Measurements from ENCODE around the gene GORASP2. TPM values are rescaled to one million over a fixed set of nuclear protein-coding genes. Genes with fewer than 3 reads are reported as not detected.
"Not testable (repeated sequence)": the region's sequence is repeated elsewhere in the genome, so short reads cannot be mapped to it uniquely, and the experiment has no call there.

Gene GORASP2
- total RNA-seq (2014; rRNA removed; shearing (Covaris generic)): 41.4 and 49.5 TPM in 2 replicates

DNA sequence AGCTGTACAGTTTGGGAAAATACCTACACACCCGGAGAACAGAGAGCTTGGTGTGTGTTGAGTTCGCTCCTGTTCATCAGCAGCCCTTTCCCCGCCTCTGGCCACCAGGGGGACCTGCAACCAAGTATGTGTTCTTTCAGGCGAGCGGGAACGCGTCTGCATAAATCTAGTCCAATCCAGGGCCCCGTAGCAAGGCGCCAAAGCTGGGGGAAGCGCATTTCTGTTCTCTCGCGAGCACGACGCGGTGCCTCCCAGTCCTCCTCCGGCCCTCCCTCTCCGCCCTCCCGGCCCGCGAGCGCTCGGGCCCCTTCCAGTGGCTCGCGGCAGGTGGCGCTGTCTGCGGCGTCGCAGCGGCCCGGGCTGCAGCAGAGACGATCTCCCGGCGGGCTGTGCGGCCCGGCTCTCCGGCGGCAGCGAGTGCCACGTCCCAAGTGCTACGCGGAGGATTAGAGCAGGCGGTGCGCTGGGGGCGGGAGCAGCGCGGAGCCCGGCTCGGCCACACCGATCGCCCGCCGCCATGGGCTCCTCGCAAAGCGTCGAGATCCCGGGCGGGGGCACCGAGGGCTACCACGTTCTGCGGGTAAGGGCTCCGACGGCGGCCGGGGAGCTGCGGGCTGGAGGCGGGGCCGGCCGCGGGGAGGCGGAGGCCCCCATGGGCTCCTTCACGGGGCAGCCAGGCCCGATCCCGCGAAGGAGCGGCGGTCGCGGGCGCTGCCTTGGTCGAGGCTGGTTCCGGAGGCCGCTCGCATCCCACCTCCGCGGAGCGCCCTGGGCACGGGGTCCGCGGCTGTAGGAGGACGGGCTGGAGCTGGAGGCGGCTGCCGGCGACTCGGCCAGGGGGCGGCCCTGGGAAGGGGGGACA, at the start of gene GORASP2:
Gene GORASP2 (plus strand): TSS at position 430 of the 862 bp plus-strand sequence. CDS start 88 bp downstream, at position 518.
- DNase-seq (ENCODE audit: low read depth): peak; percentile 100

DNA sequence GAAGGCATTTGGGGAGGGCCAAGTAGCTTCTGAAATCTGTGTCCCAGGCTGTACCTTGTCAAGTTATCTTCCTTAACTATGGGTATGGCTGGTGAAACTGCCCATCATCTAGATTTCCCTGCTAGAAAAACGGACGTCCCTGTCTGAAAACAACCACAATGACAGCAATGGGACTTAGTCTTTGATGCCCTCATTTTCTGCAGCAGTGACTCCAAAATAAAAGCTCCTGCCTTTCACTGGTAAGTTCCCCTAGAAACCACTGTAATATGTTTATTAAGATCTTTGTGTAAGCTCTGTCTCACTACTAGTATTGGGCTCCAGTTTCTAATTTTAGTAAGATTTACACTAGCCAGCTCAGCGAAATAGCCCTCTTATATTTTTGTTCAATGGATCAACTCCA, 47.2 kb upstream of the GORASP2 start:
- no peak for DNase-seq (ENCODE audit: low read depth)

- no peak for DNase-seq (ENCODE audit: low read depth)
These were observed 46.3 kb upstream of the GORASP2 start for GRCh38 chr2:170882758-170883157.

DNA sequence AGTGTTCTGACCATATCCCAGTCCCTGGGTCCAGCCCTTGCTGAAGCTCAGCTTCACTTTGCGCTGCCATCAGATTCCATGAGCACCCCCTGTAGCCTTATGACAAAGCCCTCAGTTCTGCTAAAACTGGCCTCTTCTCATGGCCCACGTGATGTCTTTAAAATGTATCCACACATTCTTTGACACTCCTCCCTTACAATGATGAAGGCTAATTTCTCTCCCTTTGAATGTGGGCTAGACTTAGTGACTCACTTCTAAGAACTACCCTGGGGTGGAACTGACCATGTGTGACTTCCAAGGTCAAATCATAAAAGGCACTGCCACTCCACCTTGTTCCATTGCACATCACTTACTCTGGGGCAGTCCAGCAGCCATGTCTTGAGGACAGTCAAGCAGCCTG, 45.4 kb upstream of the GORASP2 start:
- DNase-seq (ENCODE audit: low read depth): peak; percentile 63

DNA sequence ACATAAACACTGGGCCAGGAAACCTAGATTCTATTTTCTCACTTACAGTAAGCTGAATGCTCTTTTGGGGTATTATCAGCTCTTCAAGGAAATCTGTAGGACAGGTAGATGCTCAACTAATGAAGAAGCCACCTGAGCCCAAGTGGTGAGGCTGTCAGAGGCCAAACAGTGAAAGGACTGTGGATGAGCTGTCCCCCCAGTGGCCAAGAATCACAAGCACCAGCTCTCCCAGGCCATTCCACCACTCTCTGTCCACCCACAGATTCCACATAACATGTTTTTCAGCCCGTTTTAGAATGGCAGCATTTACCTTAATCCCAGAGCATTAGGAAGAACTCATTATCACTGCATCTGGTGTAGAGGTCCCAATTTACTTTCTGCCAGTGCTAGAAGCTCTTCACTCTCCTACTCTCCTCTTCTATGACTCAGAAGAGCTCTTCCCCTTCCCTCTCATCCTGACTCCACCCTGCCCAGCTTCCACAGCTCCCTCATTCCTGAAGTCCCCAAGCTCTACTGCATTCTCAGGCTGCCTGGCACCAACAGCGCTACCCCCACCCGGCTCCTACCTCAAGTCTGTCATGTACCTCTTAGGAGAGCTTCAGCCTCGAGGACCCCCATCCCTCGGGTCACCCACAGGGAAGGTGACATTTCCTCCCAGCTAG, 43.8 kb upstream of the GORASP2 start:
- DNase-seq (ENCODE audit: low read depth): peak; percentile 48

GRCh38 chr2:170886386-170886785, 42.7 kb upstream of the GORASP2 start:
- DNase-seq (ENCODE audit: low read depth): peak; percentile 92

DNA sequence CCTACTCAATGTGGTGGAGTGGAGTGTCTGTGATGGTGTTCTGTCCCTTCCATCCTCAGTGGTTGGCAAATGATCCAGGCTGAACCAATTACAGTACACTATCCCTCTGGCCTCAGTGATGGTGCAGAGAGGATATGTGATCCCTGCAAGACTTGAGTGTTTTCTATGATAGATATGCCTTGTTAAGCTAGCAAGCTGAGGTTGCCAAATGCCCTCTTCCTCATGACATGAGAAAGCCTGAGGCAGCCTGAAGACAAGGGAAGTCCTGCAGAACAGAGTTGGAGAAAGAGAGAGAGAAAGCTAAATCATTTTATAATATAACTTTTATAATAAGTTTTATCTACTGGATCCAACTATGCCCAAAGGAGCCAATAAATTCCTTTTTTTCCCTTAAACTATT, 41.6 kb upstream of the GORASP2 start:
- peak; percentile 12 for DNase-seq (ENCODE audit: low read depth)

DNA sequence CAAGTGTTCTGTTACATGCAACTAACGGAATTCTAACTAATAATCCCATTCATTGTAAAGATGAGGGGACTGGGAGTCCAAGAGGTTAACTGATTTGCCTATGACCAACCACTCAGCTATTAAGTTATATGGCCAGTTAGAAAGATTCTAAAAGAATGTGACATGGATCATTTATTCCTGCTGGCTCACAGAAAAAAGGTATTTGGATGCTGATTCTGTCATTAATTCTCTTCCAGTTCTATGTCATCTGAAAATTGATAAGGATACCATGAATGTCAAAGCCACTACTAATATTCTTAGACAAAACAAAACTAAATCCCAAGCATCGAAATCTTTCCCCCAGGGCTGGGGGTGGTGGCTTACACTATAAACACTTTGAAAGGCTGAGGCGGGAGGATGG, 41.2 kb upstream of the GORASP2 start:
- DNase-seq (ENCODE audit: low read depth): no peak

GRCh38 chr2:170891893-170892292, 37.2 kb upstream of the GORASP2 start:
- DNase-seq (ENCODE audit: low read depth): no peak

DNA sequence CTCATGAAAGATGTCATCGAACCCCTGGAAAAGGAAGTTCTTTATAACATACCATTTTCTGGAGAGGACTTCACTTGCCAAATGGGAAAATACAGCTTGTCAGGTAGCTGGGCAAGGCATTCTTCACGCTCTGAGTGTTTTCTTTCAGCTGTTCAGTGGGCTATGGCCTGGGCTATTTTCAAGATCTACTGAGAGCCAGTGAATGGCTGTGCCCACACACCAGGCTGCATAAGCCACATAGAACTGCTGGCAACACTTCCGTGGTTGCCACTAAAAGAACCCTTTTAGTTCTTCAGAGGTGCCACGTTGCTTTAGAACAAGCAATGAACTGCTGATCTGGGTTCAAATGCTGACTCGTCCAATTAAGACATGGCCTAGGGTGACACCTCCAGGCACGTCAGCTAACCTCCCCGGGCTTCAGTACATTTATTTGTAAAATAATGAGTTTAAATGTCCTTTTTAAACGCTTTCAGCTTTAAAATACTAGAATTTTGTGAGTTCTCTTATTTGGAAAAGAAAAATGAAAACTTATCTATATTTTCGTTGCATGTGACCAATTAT, 36.6 kb upstream of the GORASP2 start:
- no peak for DNase-seq (ENCODE audit: low read depth)

- no peak for DNase-seq (ENCODE audit: low read depth)
These were observed 33.9 kb upstream of the GORASP2 start for GRCh38 chr2:170895023-170895757.

DNA sequence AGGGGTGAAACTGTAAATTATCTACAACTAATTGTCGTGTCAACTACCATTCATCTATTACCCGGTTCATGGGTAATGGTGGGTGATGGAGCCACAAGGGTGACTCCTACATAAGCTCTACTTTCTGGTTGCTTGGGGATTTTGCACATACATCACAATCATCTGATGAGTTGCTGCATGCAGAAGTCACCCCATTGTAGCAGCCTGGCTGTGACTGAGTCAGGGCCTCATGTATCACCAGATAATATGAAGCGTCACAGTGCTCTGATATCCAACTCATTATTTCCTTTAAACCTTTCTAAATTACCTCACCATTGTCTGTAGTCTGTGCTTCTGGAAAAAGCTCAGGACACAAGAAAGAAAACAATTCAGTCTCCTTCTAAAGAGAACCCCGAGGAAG, 32.4 kb upstream of the GORASP2 start:
- DNase-seq (ENCODE audit: low read depth): no peak

DNA sequence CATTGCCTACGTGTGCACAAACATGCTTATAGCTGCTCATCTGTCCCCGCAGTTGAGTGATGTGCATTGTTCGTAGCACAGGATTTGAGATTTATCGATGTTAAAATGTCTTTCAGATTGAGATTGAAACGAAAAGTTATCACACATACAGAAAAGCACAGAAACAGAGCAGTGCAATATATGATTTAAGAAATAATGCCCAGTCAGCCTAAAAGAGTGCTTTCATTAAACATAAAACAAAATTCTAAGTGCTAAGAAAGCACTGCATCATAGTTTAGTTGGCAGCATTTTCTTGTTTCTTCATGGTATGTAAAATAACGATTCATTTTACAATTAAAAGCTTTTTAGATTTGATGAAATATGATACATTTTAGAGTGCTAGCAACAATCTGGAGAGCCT, 31.9 kb upstream of the GORASP2 start:
- no peak for DNase-seq (ENCODE audit: low read depth)

DNA sequence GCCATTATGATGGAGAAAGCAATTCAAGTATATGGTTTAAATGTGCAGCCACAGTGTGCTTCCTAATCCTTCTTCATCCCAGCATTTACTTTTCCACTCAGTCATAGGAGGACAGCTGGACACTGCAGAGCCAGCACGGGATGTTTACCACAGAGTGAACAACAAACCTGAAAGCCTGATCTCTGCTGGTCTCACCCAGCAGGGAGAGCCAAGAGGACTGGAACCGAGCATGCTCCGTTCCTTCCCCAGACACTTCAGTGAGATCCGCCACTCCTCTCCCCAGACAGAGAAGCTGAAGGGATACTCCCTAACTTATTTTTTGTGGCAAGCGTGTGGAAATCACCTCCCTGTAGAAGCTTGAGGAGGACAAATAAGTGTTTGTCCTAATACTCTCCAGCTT, 23.2 kb upstream of the GORASP2 start:
- peak; percentile 20 for DNase-seq (ENCODE audit: low read depth)

DNA sequence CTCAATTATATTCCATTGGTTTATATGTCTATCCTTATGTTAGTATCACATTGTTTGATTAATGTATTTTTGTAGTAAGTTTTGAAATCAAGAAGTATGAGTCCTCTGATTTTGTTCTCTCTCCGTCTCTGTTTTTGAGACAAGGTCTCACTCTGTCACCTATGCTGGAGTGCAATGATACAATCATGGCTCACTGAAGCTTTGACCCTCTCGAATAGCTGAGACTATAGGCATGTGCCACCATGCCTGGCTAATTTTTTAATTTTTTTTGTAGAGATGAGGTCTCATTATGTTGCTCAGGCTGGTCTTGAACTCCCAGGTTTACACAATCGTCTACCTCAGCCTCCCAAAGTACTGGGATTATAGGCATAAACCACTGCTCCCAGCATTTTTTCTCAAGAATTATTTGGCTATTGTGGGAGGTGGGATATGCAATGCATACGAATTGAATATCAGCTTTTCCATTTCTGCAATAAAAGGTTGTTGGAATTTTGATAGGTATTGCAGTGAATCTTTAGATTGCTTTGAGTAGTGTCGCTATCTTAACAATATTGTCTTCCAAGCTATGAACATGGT, 17.7 kb upstream of the GORASP2 start:
- no peak for DNase-seq (ENCODE audit: low read depth)

- DNase-seq (ENCODE audit: low read depth): not testable (repeated sequence)
These were observed 13.9 kb upstream of the GORASP2 start for GRCh38 chr2:170914994-170915666.

- no peak for DNase-seq (ENCODE audit: low read depth)
These were observed 11.7 kb upstream of the GORASP2 start for GRCh38 chr2:170917219-170917913.

DNA sequence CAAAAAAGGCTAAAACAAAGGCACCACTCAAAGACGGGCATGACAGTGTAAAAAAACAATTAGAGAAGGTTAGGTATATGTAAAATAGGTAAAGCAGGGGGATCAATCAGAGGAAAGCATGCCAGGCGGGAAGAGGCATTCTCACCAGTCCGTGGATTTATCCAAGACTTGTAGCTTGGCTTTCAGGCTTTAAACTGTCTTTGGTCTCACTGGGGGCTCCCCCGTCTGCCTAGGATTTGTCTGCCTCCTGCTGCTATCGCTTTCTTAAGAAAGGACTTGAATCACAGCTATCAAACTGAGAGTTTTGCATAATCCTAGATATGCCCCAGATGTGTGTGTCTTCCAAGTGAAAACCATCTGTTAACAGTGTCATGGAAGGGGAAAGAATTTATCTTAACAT, 11.1 kb upstream of the GORASP2 start:
- peak; percentile 56 for DNase-seq (ENCODE audit: low read depth)

DNA sequence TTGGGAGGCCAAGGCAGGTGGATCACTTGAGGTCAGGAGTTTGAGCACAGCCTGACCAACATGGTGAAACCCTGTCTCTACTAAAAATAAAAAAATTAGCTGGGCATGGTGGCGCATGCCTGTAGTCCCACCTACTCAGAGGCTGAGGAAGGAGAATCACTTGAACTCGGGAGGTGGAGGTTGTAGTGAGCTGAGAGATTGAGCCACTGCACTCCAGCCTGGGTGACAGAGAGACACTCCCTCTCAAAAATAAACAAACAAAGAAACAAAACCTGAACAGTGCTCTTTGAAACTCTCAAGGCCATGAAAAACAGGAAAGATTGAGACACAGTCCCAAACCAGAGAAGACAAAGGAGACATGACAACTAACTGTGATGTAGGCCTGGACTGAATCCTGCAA, 7.2 kb upstream of the GORASP2 start:
- DNase-seq (ENCODE audit: low read depth): not testable (repeated sequence)
